WTC11 (cell line): ENCODE measurements around the gene WDR82. TPM values are rescaled to one million over a fixed set of nuclear protein-coding genes. Genes with fewer than 3 reads are reported as not detected.

Source experiments
- AR ChIP-seq: fragments of 250-450 bp; sonication (Bioruptor Pico); IDR thresholded peaks from 2 replicates; pipeline ENCODE4 v1.9.0; 2021; ENCODE audit warnings: mild to moderate bottlenecking
- E2F5 ChIP-seq: sonication (generic); formaldehyde crosslinking; IDR thresholded peaks from 2 replicates; pipeline ENCODE4 v1.8.1; 2022; ENCODE audit warnings: mild to moderate bottlenecking, moderate library complexity, missing genetic modification reagents
- FOXP4 ChIP-seq: sonication (generic); formaldehyde crosslinking; IDR thresholded peaks from 2 replicates; pipeline ENCODE4 v1.8.0; 2022; ENCODE audit warnings: mild to moderate bottlenecking, missing genetic modification reagents
- GRHL2 ChIP-seq: fragments of 250-450 bp; sonication (Bioruptor Pico); IDR thresholded peaks from 2 replicates; pipeline ENCODE4 v1.8.0; 2022; ENCODE audit warnings: mild to moderate bottlenecking, moderate library complexity; ENCODE audit not compliant: insufficient replicate concordance, severe bottlenecking
- IRF1 ChIP-seq: sonication (generic); formaldehyde crosslinking; IDR thresholded peaks from 2 replicates; pipeline ENCODE4 v1.8.0; 2023; ENCODE audit warnings: missing genetic modification reagents
- JAZF1 ChIP-seq: fragments of 250-450 bp; sonication (Bioruptor Pico); IDR thresholded peaks from 2 replicates; pipeline ENCODE4 v1.9.0; 2021; ENCODE audit warnings: moderate library complexity, mild to moderate bottlenecking, inconsistent platforms
- JUN ChIP-seq: sonication (generic); formaldehyde crosslinking; IDR thresholded peaks from 2 replicates; pipeline ENCODE4 v1.8.0; 2023; ENCODE audit warnings: mild to moderate bottlenecking, missing genetic modification reagents
- MXD4 ChIP-seq: fragments of 250-450 bp; sonication (Bioruptor Pico); IDR thresholded peaks from 2 replicates; pipeline ENCODE4 v1.8.0; 2021; ENCODE audit warnings: mild to moderate bottlenecking, moderate library complexity, borderline replicate concordance
- OVOL2 ChIP-seq: fragments of 250-450 bp; sonication (Bioruptor Pico); IDR thresholded peaks from 2 replicates; pipeline ENCODE4 v1.9.0; 2021; ENCODE audit warnings: mild to moderate bottlenecking, borderline replicate concordance
- ZNF532 ChIP-seq: fragments of 250-450 bp; sonication (Bioruptor Pico); IDR thresholded peaks from 2 replicates; pipeline ENCODE4 v1.9.0; 2021; ENCODE audit warnings: mild to moderate bottlenecking, borderline replicate concordance
- total RNA-seq: library from RNA; stranded (reverse); gene quantifications from 3 replicates; pipeline ENCODE4 v1.2.3, GENCODE V29; 2021
- TF ChIP-seq, protein P1 (sequence below): sonication (generic); formaldehyde crosslinking; IDR thresholded peaks from 2 replicates; pipeline ENCODE4 v1.8.1; 2023; ENCODE audit warnings: mild to moderate bottlenecking, missing genetic modification reagents
- TF ChIP-seq, protein P2 (sequence below): sonication (generic); formaldehyde crosslinking; IDR thresholded peaks from 2 replicates; pipeline ENCODE4 v1.8.1; 2023; ENCODE audit warnings: mild to moderate bottlenecking, missing genetic modification reagents
- TF ChIP-seq, protein P3 (sequence below): sonication (generic); formaldehyde crosslinking; IDR thresholded peaks from 2 replicates; pipeline ENCODE4 v1.8.0; 2022; ENCODE audit warnings: missing genetic modification reagents

WDR82 gene
- total RNA-seq, 1 experiment from 2014 or later = 69.7 TPM

GRCh38 chr3:52242039-52242438 is 36.4 kb downstream of the WDR82 start (continued):
- TF ChIP-seq, protein P1, sequence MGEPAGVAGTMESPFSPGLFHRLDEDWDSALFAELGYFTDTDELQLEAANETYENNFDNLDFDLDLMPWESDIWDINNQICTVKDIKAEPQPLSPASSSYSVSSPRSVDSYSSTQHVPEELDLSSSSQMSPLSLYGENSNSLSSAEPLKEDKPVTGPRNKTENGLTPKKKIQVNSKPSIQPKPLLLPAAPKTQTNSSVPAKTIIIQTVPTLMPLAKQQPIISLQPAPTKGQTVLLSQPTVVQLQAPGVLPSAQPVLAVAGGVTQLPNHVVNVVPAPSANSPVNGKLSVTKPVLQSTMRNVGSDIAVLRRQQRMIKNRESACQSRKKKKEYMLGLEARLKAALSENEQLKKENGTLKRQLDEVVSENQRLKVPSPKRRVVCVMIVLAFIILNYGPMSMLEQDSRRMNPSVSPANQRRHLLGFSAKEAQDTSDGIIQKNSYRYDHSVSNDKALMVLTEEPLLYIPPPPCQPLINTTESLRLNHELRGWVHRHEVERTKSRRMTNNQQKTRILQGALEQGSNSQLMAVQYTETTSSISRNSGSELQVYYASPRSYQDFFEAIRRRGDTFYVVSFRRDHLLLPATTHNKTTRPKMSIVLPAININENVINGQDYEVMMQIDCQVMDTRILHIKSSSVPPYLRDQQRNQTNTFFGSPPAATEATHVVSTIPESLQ (CRISPR knock-in tag) = no peak
- no peak for TF ChIP-seq E2F5
- no peak for TF ChIP-seq JUN
- TF ChIP-seq IRF1 (CRISPR knock-in tag) = no peak
- TF ChIP-seq ZNF532 = no peak
- TF ChIP-seq FOXP4 (CRISPR knock-in tag) = no peak
- TF ChIP-seq, protein P2, sequence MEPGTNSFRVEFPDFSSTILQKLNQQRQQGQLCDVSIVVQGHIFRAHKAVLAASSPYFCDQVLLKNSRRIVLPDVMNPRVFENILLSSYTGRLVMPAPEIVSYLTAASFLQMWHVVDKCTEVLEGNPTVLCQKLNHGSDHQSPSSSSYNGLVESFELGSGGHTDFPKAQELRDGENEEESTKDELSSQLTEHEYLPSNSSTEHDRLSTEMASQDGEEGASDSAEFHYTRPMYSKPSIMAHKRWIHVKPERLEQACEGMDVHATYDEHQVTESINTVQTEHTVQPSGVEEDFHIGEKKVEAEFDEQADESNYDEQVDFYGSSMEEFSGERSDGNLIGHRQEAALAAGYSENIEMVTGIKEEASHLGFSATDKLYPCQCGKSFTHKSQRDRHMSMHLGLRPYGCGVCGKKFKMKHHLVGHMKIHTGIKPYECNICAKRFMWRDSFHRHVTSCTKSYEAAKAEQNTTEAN (CRISPR knock-in tag) = no peak
- no peak for TF ChIP-seq MXD4 (CRISPR knock-in tag)
- no peak for TF ChIP-seq AR (CRISPR knock-in tag)
- no peak for TF ChIP-seq JAZF1 (CRISPR knock-in tag)
- no peak for TF ChIP-seq OVOL2 (CRISPR knock-in tag)
- TF ChIP-seq, protein P3, sequence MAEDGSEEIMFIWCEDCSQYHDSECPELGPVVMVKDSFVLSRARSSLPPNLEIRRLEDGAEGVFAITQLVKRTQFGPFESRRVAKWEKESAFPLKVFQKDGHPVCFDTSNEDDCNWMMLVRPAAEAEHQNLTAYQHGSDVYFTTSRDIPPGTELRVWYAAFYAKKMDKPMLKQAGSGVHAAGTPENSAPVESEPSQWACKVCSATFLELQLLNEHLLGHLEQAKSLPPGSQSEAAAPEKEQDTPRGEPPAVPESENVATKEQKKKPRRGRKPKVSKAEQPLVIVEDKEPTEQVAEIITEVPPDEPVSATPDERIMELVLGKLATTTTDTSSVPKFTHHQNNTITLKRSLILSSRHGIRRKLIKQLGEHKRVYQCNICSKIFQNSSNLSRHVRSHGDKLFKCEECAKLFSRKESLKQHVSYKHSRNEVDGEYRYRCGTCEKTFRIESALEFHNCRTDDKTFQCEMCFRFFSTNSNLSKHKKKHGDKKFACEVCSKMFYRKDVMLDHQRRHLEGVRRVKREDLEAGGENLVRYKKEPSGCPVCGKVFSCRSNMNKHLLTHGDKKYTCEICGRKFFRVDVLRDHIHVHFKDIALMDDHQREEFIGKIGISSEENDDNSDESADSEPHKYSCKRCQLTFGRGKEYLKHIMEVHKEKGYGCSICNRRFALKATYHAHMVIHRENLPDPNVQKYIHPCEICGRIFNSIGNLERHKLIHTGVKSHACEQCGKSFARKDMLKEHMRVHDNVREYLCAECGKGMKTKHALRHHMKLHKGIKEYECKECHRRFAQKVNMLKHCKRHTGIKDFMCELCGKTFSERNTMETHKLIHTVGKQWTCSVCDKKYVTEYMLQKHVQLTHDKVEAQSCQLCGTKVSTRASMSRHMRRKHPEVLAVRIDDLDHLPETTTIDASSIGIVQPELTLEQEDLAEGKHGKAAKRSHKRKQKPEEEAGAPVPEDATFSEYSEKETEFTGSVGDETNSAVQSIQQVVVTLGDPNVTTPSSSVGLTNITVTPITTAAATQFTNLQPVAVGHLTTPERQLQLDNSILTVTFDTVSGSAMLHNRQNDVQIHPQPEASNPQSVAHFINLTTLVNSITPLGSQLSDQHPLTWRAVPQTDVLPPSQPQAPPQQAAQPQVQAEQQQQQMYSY (CRISPR knock-in tag) = no peak
- TF ChIP-seq GRHL2 (CRISPR knock-in tag) = no peak
- TF ChIP-seq, all 79 proteins: peak for 0
